Aorta (tissue), 5 donors: ENCODE results near the gene NRG3. TPM values are rescaled to one million over a fixed set of nuclear protein-coding genes. Genes with fewer than 3 reads are reported as not detected.

Experiments
- ATAC-seq: fragments of 200-7000 bp; cut with Tn5 transposase; one replicate; pipeline ENCODE4 v1.9.1; 2022; ENCODE audit warnings: moderate library complexity; ENCODE audit not compliant: low FRiP score
- DNase-seq, 2 donors: peaks; one replicate each; pipeline ENCODE4 v3.0.0-alpha.2; 2020
- H3K27ac ChIP-seq, 2 donors: one replicate each; pipeline ENCODE4 v1.5.1; 2013; ENCODE audit warnings: low read length in 2 of 2, mild to moderate bottlenecking in 2 of 2, moderate library complexity in 2 of 2, control low read depth in 1 of 2, inconsistent platforms in 1 of 2, low read depth in 1 of 2
- H3K27me3 ChIP-seq, 2 donors: one replicate each; pipeline ENCODE4 v1.6.1; 2013; ENCODE audit warnings: control low read depth in 1 of 2, low read length in 1 of 2, mild to moderate bottlenecking in 1 of 2, moderate library complexity in 1 of 2; ENCODE audit not compliant: insufficient read depth in 2 of 2, control insufficient read depth in 1 of 2
- H3K36me3 ChIP-seq, 2 donors: one replicate each; pipeline ENCODE4 v1.6.1; 2013; ENCODE audit warnings: control low read depth in 1 of 2, low read length in 1 of 2, mild to moderate bottlenecking in 1 of 2; ENCODE audit not compliant: insufficient read depth in 2 of 2, control insufficient read depth in 1 of 2
- H3K4me1 ChIP-seq, 2 donors: one replicate each; pipeline ENCODE4 v1.6.1; 2013; ENCODE audit warnings: low read length in 2 of 2, control low read depth in 1 of 2, mild to moderate bottlenecking in 1 of 2, moderate library complexity in 1 of 2; ENCODE audit not compliant: insufficient read depth in 2 of 2, control insufficient read depth in 1 of 2
- H3K4me3 ChIP-seq, 2 donors: one replicate each; pipeline ENCODE4 v1.5.1; 2013; ENCODE audit warnings: low read length in 2 of 2, control low read depth in 1 of 2, mild to moderate bottlenecking in 1 of 2
- H3K9me3 ChIP-seq: one replicate; pipeline ENCODE4 v1.6.1; 2013; ENCODE audit warnings: mild to moderate bottlenecking, low read length; ENCODE audit not compliant: control insufficient read depth
- WGBS, 2 donors: extraction: QIAGEN DNeasy Blood & Tissue Kit; methylation state at CpG; one replicate each; pipeline ENCODE4 v1.1.7; 2013; 5-methylcytosine and 5-hydroxymethylcytosine counted together
- intact Hi-C, 2 donors: fragments of 100-400 bp; cut with DNase I; formaldehyde crosslinking; loops; one replicate each; pipeline versions ENCODE4 v1.14.2 to v1.15.0; 2022
- polyA plus RNA-seq, 2 donors: library from polyadenylated mRNA; stranded (reverse); fragments of 200-250 nt; gene quantifications; one replicate each; pipeline ENCODE4 v1.2.3, GENCODE V29; 2013
- total RNA-seq, 2 donors: library from RNA; stranded (reverse); fragmentation: NEBNext Ultra II Directional; extraction: Animal tissue kit (Norgen Biotek cat#: 25700); gene quantifications; one replicate each; pipeline ENCODE4 v1.2.1, GENCODE V29; 2021
- donor health status: healthy with polysubstance abuse.
- donor health status: Bipolar disorder and iron deficiency.
- donor health status: DM: no; HTN: no; CAD: no.
- donor health status: DM: no; HTN: no; CAD: no.
- donor health status: DM: yes; HTN: yes; CAD: no.

Gene NRG3
- total and polyA plus RNA-seq, 4 donors = 0.50 to 1.1 (median 0.84) TPM

- Histone ChIP-seq H3K4me3 (no peak overlapping the region), H3K4me1 (no peaks in the 10 kb centered on the region), H3K27me3 (no peaks in the 10 kb centered on the region), H3K9me3 (peaks cover 3% of the 10 kb centered on the region), H3K36me3 (no peaks in the 10 kb centered on the region), H3K27ac (no peak overlapping the region)
- intact Hi-C loops = no loop called here
- ATAC-seq (no peak), DNase-seq (no peak)
- WGBS, 2 donors = 80 to 97% methylated on average over 3 of the region's 3 CpGs
Observed at GRCh38 chr10:82778908-82779307, 903.9 kb downstream of the NRG3 start.

DNA sequence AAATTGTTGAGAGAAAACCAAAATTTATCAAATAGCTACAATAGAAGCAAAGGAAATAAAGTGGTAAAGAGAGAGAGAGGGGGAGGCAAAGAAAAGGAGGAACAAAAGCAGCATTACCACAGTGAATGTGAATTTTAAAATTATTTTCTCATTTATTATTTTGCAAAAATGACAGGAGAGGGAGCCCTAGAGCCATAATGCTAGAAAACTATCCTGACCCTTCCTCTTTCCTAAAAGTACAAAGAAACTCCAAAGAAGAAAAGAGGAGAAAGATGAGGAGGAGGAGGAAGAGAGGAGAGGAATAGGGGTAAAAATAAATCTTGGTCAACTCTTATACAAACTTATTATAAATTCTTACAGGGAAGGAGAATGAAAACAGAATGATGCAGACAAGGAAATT is 921.5 kb downstream of the NRG3 start:
- no peaks in the 10 kb centered on the region for H3K27me3 ChIP-seq
- no peak overlapping the region for H3K4me3 ChIP-seq
- H3K27ac ChIP-seq = no peak overlapping the region
- no peaks in the 10 kb centered on the region for H3K4me1 ChIP-seq
- intact Hi-C loops = loop anchor here (5.0 to 10.0 kb wide), 2 partner anchors 168 to 171 kb away; no protein-coding TSS in a partner anchor
- no peak for DNase-seq
- no peaks in the 10 kb centered on the region for H3K36me3 ChIP-seq
- ATAC-seq = no peak
- H3K9me3 ChIP-seq = no peaks in the 10 kb centered on the region

DNA sequence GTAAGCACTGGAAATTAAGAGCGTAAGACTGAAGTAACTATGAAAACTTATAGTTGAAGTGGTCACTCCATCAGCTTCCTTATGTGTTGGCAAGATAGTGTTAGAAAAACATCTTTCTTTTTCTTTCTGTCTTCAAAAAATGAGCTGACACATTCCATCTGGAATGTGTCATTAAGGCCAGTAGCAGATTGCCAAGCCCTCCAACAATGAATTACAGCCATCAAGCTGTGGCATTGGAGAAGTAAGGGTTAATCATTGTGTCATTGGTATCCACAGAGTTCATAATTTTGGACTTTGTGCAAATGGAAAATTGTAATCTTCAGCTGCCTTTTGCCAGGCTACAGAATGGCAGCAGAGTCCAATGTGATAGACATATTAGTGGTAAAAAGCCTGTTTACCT is 926.3 kb downstream of the NRG3 start:
- ATAC-seq = no peak
- no peak overlapping the region for H3K27ac ChIP-seq
- no peak for DNase-seq
- no peaks in the 10 kb centered on the region for H3K9me3 ChIP-seq
- intact Hi-C loops = no loop called here
- no peaks in the 10 kb centered on the region for H3K27me3 ChIP-seq
- H3K4me3 ChIP-seq = no peak overlapping the region
- no peaks in the 10 kb centered on the region for H3K36me3 ChIP-seq
- no peaks in the 10 kb centered on the region for H3K4me1 ChIP-seq
- WGBS, 2 donors = 80 to 81% methylated on average over 1 of the region's 1 CpG

- 92 to 93% methylated on average over 1 of the region's 1 CpG for WGBS, 2 donors
- intact Hi-C loops = no loop called here
- Histone ChIP-seq H3K9me3 (no peaks in the 10 kb centered on the region), H3K4me1 (no peaks in the 10 kb centered on the region), H3K27me3 (no peaks in the 10 kb centered on the region), H3K36me3 (no peaks in the 10 kb centered on the region), H3K27ac (no peak overlapping the region), H3K4me3 (no peak overlapping the region)
- DNase-seq (no peak), ATAC-seq (no peak)
Observed at GRCh38 chr10:82811621-82812020, 936.6 kb downstream of the NRG3 start.

- WGBS, 2 donors = 90 to 93% methylated on average over 5 of the region's 5 CpGs
- H3K27ac ChIP-seq = no peak overlapping the region
- intact Hi-C loops = no loop called here
- H3K4me1 ChIP-seq = no peaks in the 10 kb centered on the region
- no peaks in the 10 kb centered on the region for H3K27me3 ChIP-seq
- no peaks in the 10 kb centered on the region for H3K36me3 ChIP-seq
- no peaks in the 10 kb centered on the region for H3K9me3 ChIP-seq
- ATAC-seq (no peak), DNase-seq (no peak)
- no peak overlapping the region for H3K4me3 ChIP-seq
Observed at GRCh38 chr10:82813856-82814255, 938.9 kb downstream of the NRG3 start.

DNA sequence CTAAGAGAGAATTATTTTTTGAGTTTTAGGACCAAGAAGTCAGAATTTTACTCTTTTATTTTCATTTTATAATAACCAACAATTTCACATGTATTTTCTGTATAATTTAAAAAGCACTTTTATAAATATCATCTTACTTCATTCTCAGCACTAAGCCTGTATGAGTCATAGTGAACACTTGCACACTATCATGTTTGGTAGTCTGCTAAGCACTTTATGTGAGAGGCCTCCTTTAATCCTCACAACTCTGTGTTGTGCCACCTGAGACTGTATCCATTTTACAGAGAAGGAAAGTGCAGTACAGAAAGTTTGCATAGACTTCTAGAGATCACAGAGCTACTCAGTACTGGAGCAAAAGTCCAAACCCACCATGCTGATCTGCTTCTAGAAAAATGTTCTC is 939.6 kb downstream of the NRG3 start:
- Histone ChIP-seq H3K27me3 (no peaks in the 10 kb centered on the region), H3K27ac (no peak overlapping the region), H3K4me3 (no peak overlapping the region), H3K36me3 (no peaks in the 10 kb centered on the region), H3K9me3 (no peaks in the 10 kb centered on the region), H3K4me1 (no peaks in the 10 kb centered on the region)
- no peak for ATAC-seq
- DNase-seq = no peak
- intact Hi-C loops = no loop called here

DNA sequence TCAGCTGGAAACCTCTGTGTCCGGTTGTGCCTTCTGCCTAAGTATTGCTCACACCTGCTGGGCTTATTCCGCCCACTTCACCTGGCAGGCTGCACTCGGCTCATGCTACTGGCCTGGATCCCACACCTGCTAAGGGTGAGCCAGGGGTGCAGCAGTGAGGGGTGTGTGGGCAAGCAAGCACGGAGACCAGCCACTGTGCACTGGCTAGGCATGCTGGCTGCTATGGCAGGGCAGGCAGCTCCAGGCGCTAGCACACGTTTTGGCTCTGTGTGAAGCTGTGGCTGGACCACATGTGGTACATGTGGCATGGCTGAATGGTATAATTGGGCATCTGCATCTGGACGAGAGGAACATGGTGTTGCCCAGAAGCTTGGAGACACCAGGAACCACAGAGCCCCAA is 940.7 kb downstream of the NRG3 start:
- intact Hi-C loops = no loop called here
- no peaks in the 10 kb centered on the region for H3K36me3 ChIP-seq
- DNase-seq (no peak), ATAC-seq (no peak)
- no peaks in the 10 kb centered on the region for H3K27me3 ChIP-seq
- H3K9me3 ChIP-seq = no peaks in the 10 kb centered on the region
- 94 to 95% methylated on average over 7 of the region's 7 CpGs for WGBS, 2 donors
- no peaks in the 10 kb centered on the region for H3K4me1 ChIP-seq
- H3K27ac ChIP-seq = no peak overlapping the region
- H3K4me3 ChIP-seq = no peak overlapping the region

GRCh38 chr10:82817676-82818422 is 942.9 kb downstream of the NRG3 start:
- DNase-seq (no peak), ATAC-seq (no peak)
- Histone ChIP-seq H3K4me3 (no peak overlapping the region), H3K27ac (no peak overlapping the region), H3K27me3 (no peaks in the 10 kb centered on the region), H3K4me1 (no peaks in the 10 kb centered on the region), H3K9me3 (no peaks in the 10 kb centered on the region), H3K36me3 (no peaks in the 10 kb centered on the region)
- 85 to 90% methylated on average over 6 of the region's 6 CpGs for WGBS, 2 donors
- intact Hi-C loops = no loop called here

DNA sequence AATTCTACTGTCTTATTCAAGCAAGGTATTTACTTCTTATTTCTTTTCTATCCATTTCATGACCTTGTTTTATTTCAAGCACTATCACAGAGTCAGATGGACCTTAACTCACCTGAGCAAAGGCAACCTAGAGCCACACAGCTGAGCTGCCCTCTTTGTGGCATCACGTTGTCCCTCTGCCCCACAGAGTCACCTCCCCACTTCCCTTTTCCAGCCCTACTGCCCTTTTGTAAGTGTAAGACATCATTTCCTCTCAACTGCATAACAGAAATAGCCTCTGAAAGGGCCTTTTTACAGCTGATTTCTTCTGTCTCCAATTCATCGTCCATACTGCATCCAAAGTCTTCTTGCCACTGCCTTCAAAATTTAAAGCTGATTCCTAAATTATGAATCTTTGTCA is 946.0 kb downstream of the NRG3 start:
- no peaks in the 10 kb centered on the region for H3K36me3 ChIP-seq
- no peaks in the 10 kb centered on the region for H3K27me3 ChIP-seq
- DNase-seq = no peak
- H3K27ac ChIP-seq = no peak overlapping the region
- no peaks in the 10 kb centered on the region for H3K9me3 ChIP-seq
- WGBS, 2 donors = 90 to 91% methylated on average over 2 of the region's 2 CpGs
- no peaks in the 10 kb centered on the region for H3K4me1 ChIP-seq
- no peak for ATAC-seq
- no peak overlapping the region for H3K4me3 ChIP-seq
- intact Hi-C loops = no loop called here
